NT2/D1 (cell line): ENCODE measurements around the gene TARS3.

Experiments used
- DNase-seq: peaks from one replicate; pipeline ENCODE4 v3.0.0-alpha.2; 2011; ENCODE audit warnings: low read depth, low spot score
- H3K27me3 ChIP-seq: 2 replicates; pipeline ENCODE4 v1.6.0; 2011; ENCODE audit warnings: mild to moderate bottlenecking; ENCODE audit not compliant: insufficient read length, insufficient read depth
- H3K36me3 ChIP-seq: 2 replicates; pipeline ENCODE4 v1.6.1; 2011; ENCODE audit warnings: mild to moderate bottlenecking, low read length, mixed read lengths; ENCODE audit not compliant: insufficient read depth, insufficient read length
- H3K4me1 ChIP-seq: 2 replicates; pipeline ENCODE4 v1.5.1; 2011; ENCODE audit not compliant: insufficient read depth, insufficient read length
- H3K4me3 ChIP-seq: 2 replicates; pipeline ENCODE4 v1.5.1; 2011; ENCODE audit warnings: low read depth; ENCODE audit not compliant: insufficient read length
- H3K9ac ChIP-seq: 2 replicates; pipeline ENCODE4 v1.6.0; 2011; ENCODE audit warnings: low read depth; ENCODE audit not compliant: insufficient read length
- H3K9me3 ChIP-seq: 2 replicates; pipeline ENCODE4 v1.5.1; 2011; ENCODE audit warnings: mild to moderate bottlenecking, low read length; ENCODE audit not compliant: insufficient read depth
- SUZ12 ChIP-seq: IDR thresholded peaks from 2 replicates; pipeline ENCODE4 v1.6.1; 2011; ENCODE audit not compliant: insufficient read length, insufficient read depth; ENCODE audit errors: extremely low read depth
- YY1 ChIP-seq: IDR thresholded peaks from 2 replicates; pipeline ENCODE4 v1.6.1; 2011; ENCODE audit not compliant: insufficient read length, insufficient read depth
- ZNF274 ChIP-seq: IDR thresholded peaks from 2 replicates; pipeline ENCODE4 v1.6.1; 2011; ENCODE audit warnings: mild to moderate bottlenecking, low read depth, low read length

The TARS3 gene

DNA sequence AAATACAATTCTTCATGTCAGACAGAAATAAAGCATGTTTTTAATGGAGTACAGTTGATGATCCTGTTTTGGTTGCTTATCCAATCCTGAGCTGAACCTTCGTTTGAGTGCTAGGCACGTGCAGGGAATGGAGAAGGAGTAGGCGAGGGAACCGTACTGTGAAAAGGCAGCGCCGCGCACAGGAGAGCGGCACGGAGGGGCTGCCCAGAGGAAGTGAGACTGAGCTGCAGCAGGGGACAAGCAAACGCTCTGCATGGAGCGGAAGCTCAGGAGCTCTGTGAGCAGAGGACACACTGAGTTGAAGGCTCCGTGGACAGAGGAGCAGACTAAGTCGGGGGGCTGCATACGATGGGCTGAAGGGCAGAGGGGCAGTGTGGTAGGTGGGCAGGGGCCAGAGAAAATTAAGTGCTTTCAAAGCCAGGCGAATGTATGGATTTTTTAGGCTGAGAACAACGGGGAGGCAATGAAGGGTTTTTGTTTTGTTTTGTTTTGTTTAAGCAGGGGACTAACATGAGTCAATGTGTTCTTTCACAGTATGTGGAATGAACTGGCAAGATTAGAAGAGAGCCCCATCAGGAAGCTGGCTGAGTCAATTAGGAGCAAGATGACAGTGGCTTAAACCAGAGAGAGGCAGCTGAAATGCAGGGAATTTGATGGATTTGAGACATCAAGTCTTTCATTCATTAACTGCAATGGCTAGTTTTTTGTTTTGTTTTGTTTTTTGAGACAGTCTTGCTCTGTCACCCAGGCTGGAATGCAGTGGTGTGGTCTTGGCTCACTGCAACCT is 48.3 kb downstream of the TARS3 start:
- H3K4me1 ChIP-seq, result no peaks in the 10 kb centered on the region
- no peak for TF ChIP-seq ZNF274
- TF ChIP-seq YY1, result no peak
- no peak for TF ChIP-seq SUZ12
- H3K9me3 ChIP-seq, result no peaks in the 10 kb centered on the region
- DNase-seq, result no peak
- H3K9ac ChIP-seq, result no peak overlapping the region
- H3K27me3 ChIP-seq, result no peaks in the 10 kb centered on the region
- no peak overlapping the region for H3K4me3 ChIP-seq
- peaks cover 45% of the 10 kb centered on the region for H3K36me3 ChIP-seq

DNA sequence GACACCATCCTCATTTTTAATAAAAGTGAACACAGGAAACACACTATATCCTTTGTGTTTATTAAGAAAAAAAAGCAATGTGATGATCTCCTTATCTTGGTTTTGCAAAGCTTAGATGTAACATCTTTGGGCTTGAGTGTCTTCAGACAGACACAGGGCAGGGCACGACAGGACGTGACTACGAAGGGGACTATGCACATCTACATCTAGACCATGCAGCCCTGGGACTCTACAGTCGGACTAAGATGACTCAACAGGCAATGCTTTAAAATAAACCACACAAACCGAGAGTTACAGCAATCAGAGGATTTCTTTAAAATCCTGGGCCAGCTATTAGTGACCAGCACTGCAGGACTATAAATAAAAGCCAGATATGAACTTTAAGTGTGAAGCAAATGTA is 49.3 kb downstream of the TARS3 start:
- no peak for DNase-seq
- H3K36me3 ChIP-seq, result peaks cover 52% of the 10 kb centered on the region
- no peaks in the 10 kb centered on the region for H3K4me1 ChIP-seq
- H3K9ac ChIP-seq, result no peak overlapping the region
- TF ChIP-seq ZNF274, result no peak
- no peak for TF ChIP-seq YY1
- no peak for TF ChIP-seq SUZ12
- H3K4me3 ChIP-seq, result no peak overlapping the region
- H3K27me3 ChIP-seq, result no peaks in the 10 kb centered on the region
- no peaks in the 10 kb centered on the region for H3K9me3 ChIP-seq

DNA sequence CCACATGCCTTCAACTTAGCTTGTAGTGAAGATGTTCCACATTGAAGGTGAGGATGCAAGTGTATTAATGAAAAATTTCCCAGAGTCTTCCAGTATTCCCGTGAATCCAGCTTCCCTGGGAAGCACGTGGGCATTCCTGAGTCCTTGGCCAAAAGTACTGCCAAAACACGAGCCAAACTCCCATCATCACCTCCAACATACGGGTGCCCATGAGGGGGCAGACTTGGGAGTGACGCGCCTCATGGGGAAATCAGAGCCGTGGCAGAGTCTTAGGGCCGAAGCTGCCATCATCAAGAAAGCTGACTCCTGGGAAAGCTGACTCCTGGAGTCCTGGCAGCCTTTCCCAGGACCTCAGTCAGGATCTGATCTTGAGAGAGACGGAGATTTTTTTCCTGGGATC is 52.0 kb downstream of the TARS3 start:
- no peak overlapping the region for H3K4me3 ChIP-seq
- no peak for TF ChIP-seq SUZ12
- peaks cover 57% of the 10 kb centered on the region for H3K36me3 ChIP-seq
- no peaks in the 10 kb centered on the region for H3K4me1 ChIP-seq
- DNase-seq, result no peak
- H3K9me3 ChIP-seq, result 0 out of 2 replicates have a peak, but pooled peaks cover under 1% of the 10 kb centered on the region
- no peaks in the 10 kb centered on the region for H3K27me3 ChIP-seq
- H3K9ac ChIP-seq, result no peak overlapping the region

DNA sequence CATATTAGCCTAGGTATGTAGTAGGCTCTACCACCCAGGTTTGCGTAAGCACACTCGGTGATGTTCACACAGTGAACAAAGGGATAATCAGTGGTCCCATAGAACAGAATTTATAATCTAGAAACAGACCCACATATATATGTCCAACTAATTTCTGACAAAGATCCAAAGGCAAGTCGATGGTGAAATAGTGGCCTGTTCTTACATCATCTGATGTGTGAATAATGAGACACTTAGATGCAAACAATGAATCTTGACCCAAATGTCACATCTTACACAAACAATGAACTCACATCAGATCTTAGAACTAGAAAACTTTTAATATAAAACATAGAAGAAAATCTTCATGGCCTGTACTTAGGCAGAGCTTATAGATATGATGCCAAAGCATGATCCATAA is 54.5 kb downstream of the TARS3 start:
- no peaks in the 10 kb centered on the region for H3K27me3 ChIP-seq
- no peak for TF ChIP-seq ZNF274
- no peak for TF ChIP-seq YY1
- H3K9me3 ChIP-seq, result peaks cover 8% of the 10 kb centered on the region; the same call in 1 of the 2 replicates
- no peaks in the 10 kb centered on the region for H3K4me1 ChIP-seq
- no peak overlapping the region for H3K9ac ChIP-seq
- no peak for DNase-seq
- no peak overlapping the region for H3K4me3 ChIP-seq
- H3K36me3 ChIP-seq, result peaks cover 49% of the 10 kb centered on the region

DNA sequence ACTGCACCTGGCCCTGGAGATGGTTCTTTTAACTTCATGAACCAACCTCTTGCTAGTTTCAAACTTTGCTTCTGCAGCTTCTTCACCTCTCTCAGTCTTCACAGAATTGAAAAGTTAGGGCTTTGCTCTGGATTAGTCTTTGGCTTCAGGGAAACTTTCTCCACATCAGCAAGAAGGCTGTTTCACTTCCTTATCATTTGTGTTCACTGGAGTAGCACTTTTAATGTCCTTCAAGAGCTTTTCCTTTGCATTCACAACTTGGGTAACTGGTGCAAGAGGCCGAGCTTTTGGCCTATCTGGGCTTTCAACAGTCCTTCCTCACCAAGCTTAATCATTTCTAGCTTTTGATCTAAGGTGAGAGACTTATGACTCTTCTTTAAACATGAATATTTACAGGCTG is 56.4 kb downstream of the TARS3 start:
- Histone ChIP-seq H3K9me3 (peaks cover 8% of the 10 kb centered on the region; the same call in 1 of the 2 replicates), H3K27me3 (no peaks in the 10 kb centered on the region), H3K36me3 (peaks cover 36% of the 10 kb centered on the region), H3K9ac (no peak overlapping the region), H3K4me3 (no peak overlapping the region), H3K4me1 (no peaks in the 10 kb centered on the region)
- no peak for DNase-seq
- TF ChIP-seq ZNF274 (no peak), YY1 (no peak), SUZ12 (no peak)

DNA sequence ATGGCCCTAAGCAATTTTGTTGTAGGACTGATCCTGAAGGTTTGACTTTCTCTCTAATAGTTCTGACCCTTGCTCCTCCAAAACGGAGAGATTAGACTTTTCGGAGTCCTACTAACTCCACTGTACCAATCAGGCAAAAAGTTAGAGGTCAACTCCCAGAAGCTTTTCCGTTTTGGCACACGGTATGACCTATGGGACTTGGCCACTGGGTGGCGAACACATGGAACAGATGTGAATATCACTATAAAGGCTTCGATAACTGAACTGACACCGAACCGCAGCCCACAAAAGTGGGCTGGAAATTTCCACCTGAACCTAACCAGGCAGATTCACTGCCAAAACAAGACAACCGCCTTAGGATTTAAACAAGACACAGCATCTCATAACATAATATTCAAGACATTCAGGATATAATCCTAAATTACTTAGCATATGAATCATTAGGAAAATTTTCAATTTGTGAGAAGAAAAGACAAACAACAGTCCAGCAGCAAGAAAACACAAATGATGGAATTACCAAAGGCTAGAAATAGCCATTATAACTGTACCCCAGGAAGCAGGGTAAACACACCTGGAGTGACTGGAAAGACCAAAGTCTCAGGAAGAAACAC is 59.9 kb downstream of the TARS3 start:
- H3K9ac ChIP-seq, result no peak overlapping the region
- no peak for DNase-seq
- H3K9me3 ChIP-seq, result peaks cover 8% of the 10 kb centered on the region; the same call in 1 of the 2 replicates
- H3K27me3 ChIP-seq, result no peaks in the 10 kb centered on the region
- H3K4me3 ChIP-seq, result no peak overlapping the region
- H3K36me3 ChIP-seq, result peaks cover 25% of the 10 kb centered on the region
- TF ChIP-seq SUZ12 (no peak), ZNF274 (no peak), YY1 (no peak)
- no peaks in the 10 kb centered on the region for H3K4me1 ChIP-seq

DNA sequence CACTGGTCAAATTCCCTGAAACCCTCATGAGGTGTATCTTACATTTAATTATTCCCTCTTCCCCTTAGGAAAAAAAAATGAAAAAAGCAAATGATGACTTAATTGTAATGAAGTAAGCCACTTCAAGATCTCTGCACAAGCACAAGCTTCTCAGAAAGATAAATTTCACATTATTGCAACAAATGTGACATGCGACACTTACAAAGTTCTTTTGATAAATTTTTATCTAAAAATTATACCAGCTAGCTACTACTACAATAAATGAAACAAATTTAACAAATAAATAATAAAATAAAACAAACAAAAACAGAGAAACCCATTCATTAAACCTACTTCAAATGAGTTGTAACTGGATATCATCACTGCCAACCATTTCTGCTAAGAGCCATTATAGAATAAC is 62.1 kb downstream of the TARS3 start:
- Histone ChIP-seq H3K9ac (no peak overlapping the region), H3K36me3 (peaks cover 20% of the 10 kb centered on the region), H3K4me3 (no peak overlapping the region), H3K9me3 (peaks cover 6% of the 10 kb centered on the region; the same call in 1 of the 2 replicates), H3K27me3 (no peaks in the 10 kb centered on the region), H3K4me1 (no peaks in the 10 kb centered on the region)
- no peak for DNase-seq
- TF ChIP-seq YY1, result no peak
- TF ChIP-seq SUZ12, result no peak
- TF ChIP-seq ZNF274, result no peak
